WTC11 (cell line): Measurements from ENCODE around the gene ABAT. TPM values are rescaled to one million over a fixed set of nuclear protein-coding genes. Genes with fewer than 3 reads are reported as not detected.

ENCODE experiments used
- ATAC-seq: fragments of 200-7000 bp; cut with Tn5 transposase; 2 replicates; pipeline ENCODE4 v1.10.0; 2021; ENCODE audit warnings: mild to moderate bottlenecking, moderate library complexity
- CTCF ChIA-PET: fragments of 300-600 bp; sonication (Branson Sonifier 250); formaldehyde crosslinking; loops from one replicate; lab custom pipeline; 2021; ENCODE audit warnings: antibody characterized with exemption; lab: Charles Lee
- POLR2A ChIA-PET: fragments of 350-600 bp; sonication (Branson Sonifier 250); formaldehyde crosslinking; loops from one replicate; lab custom pipeline; 2021; ENCODE audit warnings: antibody characterized with exemption; lab: Charles Lee
- DNase-seq: peaks from one replicate; pipeline ENCODE4 v3.0.0; 2021; ENCODE audit warnings: low spot score
- H3K27ac Mint-ChIP-seq: 2 replicates; pipeline ENCODE4 v1.8.0; 2021; ENCODE audit warnings: mixed read lengths
- H3K27me3 Mint-ChIP-seq: 2 replicates; pipeline ENCODE4 v1.8.0; 2021; ENCODE audit warnings: low read depth, mild to moderate bottlenecking, moderate library complexity, mixed read lengths
- H3K36me3 Mint-ChIP-seq: 2 replicates; pipeline ENCODE4 v1.8.0; 2021; ENCODE audit warnings: mixed read lengths
- H3K4me1 Mint-ChIP-seq: 2 replicates; pipeline ENCODE4 v1.8.0; 2022; ENCODE audit warnings: mixed read lengths
- H3K4me3 Mint-ChIP-seq: 2 replicates; pipeline ENCODE4 v1.8.0; 2021; ENCODE audit warnings: mild to moderate bottlenecking, moderate library complexity, mixed read lengths
- H3K9me3 Mint-ChIP-seq: 2 replicates; pipeline ENCODE4 v1.8.0; 2021; ENCODE audit warnings: mixed read lengths
- ATF1 ChIP-seq: sonication (generic); formaldehyde crosslinking; IDR thresholded peaks from 2 replicates; pipeline ENCODE4 v1.8.1; 2023; ENCODE audit warnings: mild to moderate bottlenecking, moderate library complexity, missing genetic modification reagents
- ATF2 ChIP-seq: sonication (generic); formaldehyde crosslinking; IDR thresholded peaks from 2 replicates; pipeline ENCODE4 v1.8.1; 2022; ENCODE audit warnings: low read depth, missing genetic modification reagents, borderline replicate concordance
- CREM ChIP-seq: sonication (generic); formaldehyde crosslinking; IDR thresholded peaks from 2 replicates; pipeline ENCODE4 v1.8.1; 2022; ENCODE audit warnings: mild to moderate bottlenecking, missing genetic modification reagents, moderate library complexity
- E2F4 ChIP-seq: sonication (generic); formaldehyde crosslinking; IDR thresholded peaks from 2 replicates; pipeline ENCODE4 v1.8.1; 2022; ENCODE audit warnings: low read depth, mild to moderate bottlenecking, moderate library complexity, missing genetic modification reagents, borderline replicate concordance
- EMX1 ChIP-seq: fragments of 250-450 bp; sonication (Bioruptor Pico); IDR thresholded peaks from 2 replicates; pipeline ENCODE4 v1.8.0; 2021; ENCODE audit warnings: mild to moderate bottlenecking
- FOXK1 ChIP-seq: sonication (generic); formaldehyde crosslinking; IDR thresholded peaks from 2 replicates; pipeline ENCODE4 v1.8.0; 2022; ENCODE audit warnings: mild to moderate bottlenecking, moderate library complexity, missing genetic modification reagents
- GTF2I ChIP-seq: fragments of 250-450 bp; sonication (Bioruptor Pico); conservative IDR thresholded peaks from 2 replicates; pipeline ENCODE4 v1.4.0; 2021; ENCODE audit warnings: mild to moderate bottlenecking
- IRF2 ChIP-seq: sonication (generic); formaldehyde crosslinking; IDR thresholded peaks from 2 replicates; pipeline ENCODE4 v1.8.0; 2022; ENCODE audit warnings: low read depth, missing genetic modification reagents, borderline replicate concordance
- KAT7 ChIP-seq: sonication (generic); formaldehyde crosslinking; IDR thresholded peaks from 2 replicates; pipeline ENCODE4 v1.8.1; 2023; ENCODE audit warnings: missing genetic modification reagents, mild to moderate bottlenecking, borderline replicate concordance
- MYBL2 ChIP-seq: sonication (generic); formaldehyde crosslinking; IDR thresholded peaks from 2 replicates; pipeline ENCODE4 v1.8.1; 2023; ENCODE audit warnings: mild to moderate bottlenecking, moderate library complexity, missing genetic modification reagents
- PRDM15 ChIP-seq: sonication (generic); formaldehyde crosslinking; IDR thresholded peaks from 2 replicates; pipeline ENCODE4 v1.8.0; 2022; ENCODE audit warnings: missing genetic modification reagents
- PREB ChIP-seq: sonication (generic); formaldehyde crosslinking; IDR thresholded peaks from 2 replicates; pipeline ENCODE4 v1.8.1; 2022; ENCODE audit warnings: mild to moderate bottlenecking, missing genetic modification reagents, moderate library complexity, borderline replicate concordance
- PRRX2 ChIP-seq: fragments of 250-450 bp; sonication (Bioruptor Pico); IDR thresholded peaks from 2 replicates; pipeline ENCODE4 v1.8.0; 2021; ENCODE audit warnings: mild to moderate bottlenecking
- RORB ChIP-seq: fragments of 250-450 bp; sonication (Bioruptor Pico); IDR thresholded peaks from 2 replicates; pipeline ENCODE4 v1.9.0; 2021; ENCODE audit warnings: mild to moderate bottlenecking
- SP1 ChIP-seq: sonication (generic); formaldehyde crosslinking; conservative IDR thresholded peaks from 2 replicates; pipeline ENCODE4 v1.8.1; 2022; ENCODE audit warnings: missing genetic modification reagents
- TCF7 ChIP-seq: sonication (generic); formaldehyde crosslinking; IDR thresholded peaks from 2 replicates; pipeline ENCODE4 v1.8.0; 2022; ENCODE audit warnings: mild to moderate bottlenecking, low read depth, missing genetic modification reagents, moderate library complexity
- TEAD4 ChIP-seq: sonication (generic); formaldehyde crosslinking; IDR thresholded peaks from 2 replicates; pipeline ENCODE4 v1.8.0; 2022; ENCODE audit warnings: mild to moderate bottlenecking, missing genetic modification reagents
- USF2 ChIP-seq: sonication (generic); formaldehyde crosslinking; IDR thresholded peaks from 2 replicates; pipeline ENCODE4 v1.8.1; 2023; ENCODE audit warnings: mild to moderate bottlenecking, missing genetic modification reagents, moderate library complexity
- ZNF317 ChIP-seq: sonication (generic); formaldehyde crosslinking; IDR thresholded peaks from 2 replicates; pipeline ENCODE4 v1.8.1; 2023; ENCODE audit warnings: low read depth, mild to moderate bottlenecking, moderate library complexity, missing genetic modification reagents, borderline replicate concordance
- total RNA-seq: library from RNA; stranded (reverse); gene quantifications from 3 replicates; pipeline ENCODE4 v1.2.3, GENCODE V29; 2021
- TF ChIP-seq, protein P1 (sequence below): sonication (generic); formaldehyde crosslinking; IDR thresholded peaks from 2 replicates; pipeline ENCODE4 v1.8.1; 2022; ENCODE audit warnings: mild to moderate bottlenecking, moderate library complexity, missing genetic modification reagents
- TF ChIP-seq, protein P2 (sequence below): sonication (generic); formaldehyde crosslinking; IDR thresholded peaks from 2 replicates; pipeline ENCODE4 v1.8.0; 2022; ENCODE audit warnings: mild to moderate bottlenecking, missing genetic modification reagents
- TF ChIP-seq, protein P3 (sequence below): sonication (generic); formaldehyde crosslinking; IDR thresholded peaks from 2 replicates; pipeline ENCODE4 v1.8.1; 2023; ENCODE audit warnings: mild to moderate bottlenecking, missing genetic modification reagents, moderate library complexity

The ABAT gene
- total RNA-seq, 1 experiment from 2014 or later, result 6.6 TPM

- POLR2A ChIA-PET, result no interaction called here
- no peak for ATAC-seq
- no peak for TF ChIP-seq TCF7 (CRISPR knock-in tag)
- TF ChIP-seq RORB (CRISPR knock-in tag), result no peak
- no peak for TF ChIP-seq TEAD4 (CRISPR knock-in tag)
- TF ChIP-seq GTF2I (CRISPR knock-in tag), result no peak
- no peak for TF ChIP-seq PRDM15 (CRISPR knock-in tag)
- TF ChIP-seq PREB (CRISPR knock-in tag), result no peak
- TF ChIP-seq CREM (CRISPR knock-in tag), result no peak
- TF ChIP-seq KAT7 (CRISPR knock-in tag), result no peak
- no peak for TF ChIP-seq MYBL2 (CRISPR knock-in tag)
- no peak for TF ChIP-seq SP1 (CRISPR knock-in tag)
- TF ChIP-seq, protein P1, sequence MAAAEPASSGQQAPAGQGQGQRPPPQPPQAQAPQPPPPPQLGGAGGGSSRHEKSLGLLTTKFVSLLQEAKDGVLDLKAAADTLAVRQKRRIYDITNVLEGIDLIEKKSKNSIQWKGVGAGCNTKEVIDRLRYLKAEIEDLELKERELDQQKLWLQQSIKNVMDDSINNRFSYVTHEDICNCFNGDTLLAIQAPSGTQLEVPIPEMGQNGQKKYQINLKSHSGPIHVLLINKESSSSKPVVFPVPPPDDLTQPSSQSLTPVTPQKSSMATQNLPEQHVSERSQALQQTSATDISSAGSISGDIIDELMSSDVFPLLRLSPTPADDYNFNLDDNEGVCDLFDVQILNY (CRISPR knock-in tag), result no peak
- no peak for TF ChIP-seq E2F4
- TF ChIP-seq ATF1 (CRISPR knock-in tag), result no peak
- no peak overlapping the region for H3K27ac Mint-ChIP-seq
- no peaks in the 10 kb centered on the region for H3K9me3 Mint-ChIP-seq
- no peak for DNase-seq
- CTCF ChIA-PET, result no interaction called here
- no peak overlapping the region for H3K4me3 Mint-ChIP-seq
- peaks cover 76% of the 10 kb centered on the region for H3K36me3 Mint-ChIP-seq
- H3K27me3 Mint-ChIP-seq, result no peaks in the 10 kb centered on the region
- no peaks in the 10 kb centered on the region for H3K4me1 Mint-ChIP-seq
Observed at GRCh38 chr16:8630255-8630953, 44.0 kb upstream of the ABAT start.

GRCh38 chr16:8631373-8631772 lies 43.0 kb upstream of the ABAT start:
- Mint-ChIP-seq H3K4me1 (no peaks in the 10 kb centered on the region), H3K9me3 (no peaks in the 10 kb centered on the region)
- POLR2A ChIA-PET, result no interaction called here
- TF ChIP-seq ATF2, result no peak
- TF ChIP-seq, protein P2, sequence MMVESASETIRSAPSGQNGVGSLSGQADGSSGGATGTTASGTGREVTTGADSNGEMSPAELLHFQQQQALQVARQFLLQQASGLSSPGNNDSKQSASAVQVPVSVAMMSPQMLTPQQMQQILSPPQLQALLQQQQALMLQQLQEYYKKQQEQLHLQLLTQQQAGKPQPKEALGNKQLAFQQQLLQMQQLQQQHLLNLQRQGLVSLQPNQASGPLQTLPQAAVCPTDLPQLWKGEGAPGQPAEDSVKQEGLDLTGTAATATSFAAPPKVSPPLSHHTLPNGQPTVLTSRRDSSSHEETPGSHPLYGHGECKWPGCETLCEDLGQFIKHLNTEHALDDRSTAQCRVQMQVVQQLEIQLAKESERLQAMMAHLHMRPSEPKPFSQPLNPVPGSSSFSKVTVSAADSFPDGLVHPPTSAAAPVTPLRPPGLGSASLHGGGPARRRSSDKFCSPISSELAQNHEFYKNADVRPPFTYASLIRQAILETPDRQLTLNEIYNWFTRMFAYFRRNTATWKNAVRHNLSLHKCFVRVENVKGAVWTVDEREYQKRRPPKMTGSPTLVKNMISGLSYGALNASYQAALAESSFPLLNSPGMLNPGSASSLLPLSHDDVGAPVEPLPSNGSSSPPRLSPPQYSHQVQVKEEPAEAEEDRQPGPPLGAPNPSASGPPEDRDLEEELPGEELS, result no peak
- no peak for TF ChIP-seq USF2 (CRISPR knock-in tag)
- TF ChIP-seq, protein P3, sequence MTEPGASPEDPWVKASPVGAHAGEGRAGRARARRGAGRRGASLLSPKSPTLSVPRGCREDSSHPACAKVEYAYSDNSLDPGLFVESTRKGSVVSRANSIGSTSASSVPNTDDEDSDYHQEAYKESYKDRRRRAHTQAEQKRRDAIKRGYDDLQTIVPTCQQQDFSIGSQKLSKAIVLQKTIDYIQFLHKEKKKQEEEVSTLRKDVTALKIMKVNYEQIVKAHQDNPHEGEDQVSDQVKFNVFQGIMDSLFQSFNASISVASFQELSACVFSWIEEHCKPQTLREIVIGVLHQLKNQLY (CRISPR knock-in tag), result no peak
- TF ChIP-seq PRRX2, result no peak
- TF ChIP-seq ZNF317 (CRISPR knock-in tag), result no peak
- no peak for TF ChIP-seq IRF2 (CRISPR knock-in tag)
- no peak for TF ChIP-seq FOXK1 (CRISPR knock-in tag)
- no peak for TF ChIP-seq E2F4
- no peak for TF ChIP-seq EMX1 (CRISPR knock-in tag)

More at GRCh38 chr16:8631373-8631772, 43.0 kb upstream of the ABAT start:
- ATAC-seq (no peak), DNase-seq (no peak)
- CTCF ChIA-PET, result interaction anchor here (1.3 kb wide), 1 partner anchor 61 kb away, joined by 4 read pairs; no protein-coding TSS in a partner anchor
- Mint-ChIP-seq H3K27ac (no peak overlapping the region), H3K27me3 (no peaks in the 10 kb centered on the region), H3K4me3 (no peak overlapping the region), H3K36me3 (peaks cover 70% of the 10 kb centered on the region)
